Measurements from ENCODE around the gene GOLGA6L1.
"Not testable (repeated sequence)": the region's sequence is repeated elsewhere in the genome, so short reads cannot be mapped to it uniquely, and the experiment has no call there.

Gene GOLGA6L1, protein sequence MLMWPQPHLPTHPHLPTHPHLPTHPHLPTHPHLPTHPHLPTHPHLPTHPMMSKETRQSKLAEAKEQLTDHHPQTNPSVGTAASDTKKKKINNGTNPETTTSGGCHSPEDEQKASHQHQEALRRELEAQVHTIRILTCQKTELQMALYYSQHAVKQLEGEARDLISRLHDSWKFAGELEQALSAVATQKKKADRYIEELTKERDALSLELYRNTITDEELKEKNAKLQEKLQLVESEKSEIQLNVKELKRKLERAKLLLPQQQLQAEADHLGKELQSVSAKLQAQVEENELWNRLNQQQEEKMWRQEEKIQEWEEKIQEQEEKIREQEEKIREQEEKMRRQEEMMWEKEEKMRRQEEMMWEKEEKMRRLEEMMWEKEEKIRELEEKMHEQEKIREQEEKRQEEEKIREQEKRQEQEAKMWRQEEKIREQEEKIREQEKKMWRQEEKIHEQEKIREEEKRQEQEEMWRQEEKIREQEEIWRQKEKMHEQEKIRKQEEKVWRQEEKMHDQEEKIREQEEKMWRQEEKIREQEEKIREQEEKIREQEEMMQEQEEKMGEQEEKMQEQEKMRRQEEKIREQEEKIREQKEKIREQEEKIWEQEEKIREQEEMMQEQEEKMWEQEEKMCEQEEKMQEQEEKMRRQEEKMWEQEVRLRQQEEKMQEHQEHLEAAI

DNA sequence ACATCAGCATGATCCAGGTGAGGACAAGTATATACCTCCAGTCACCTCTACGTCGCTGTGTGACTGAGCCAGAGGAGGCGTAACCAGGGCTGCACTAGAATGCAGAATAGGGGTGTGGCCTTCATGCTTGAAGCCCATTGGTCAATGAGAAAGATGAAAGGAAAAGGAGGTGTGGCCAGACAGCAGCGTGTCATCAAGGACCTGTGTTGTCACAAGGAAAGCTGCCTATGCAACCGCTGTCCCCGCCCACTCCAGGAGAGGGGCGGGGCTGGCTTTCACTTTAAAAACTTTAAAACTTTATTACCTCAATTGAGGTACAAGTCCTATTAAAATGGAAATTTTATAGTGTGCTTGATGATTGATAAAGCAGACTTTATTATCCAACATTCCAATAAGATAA lies at the start of gene GOLGA6L1:
GOLGA6L1 (minus strand) TSS at position 101 of the 400 bp plus-strand sequence; CDS start at position 10, 91 bp downstream.
- DNase-seq = not testable (repeated sequence)

DNA sequence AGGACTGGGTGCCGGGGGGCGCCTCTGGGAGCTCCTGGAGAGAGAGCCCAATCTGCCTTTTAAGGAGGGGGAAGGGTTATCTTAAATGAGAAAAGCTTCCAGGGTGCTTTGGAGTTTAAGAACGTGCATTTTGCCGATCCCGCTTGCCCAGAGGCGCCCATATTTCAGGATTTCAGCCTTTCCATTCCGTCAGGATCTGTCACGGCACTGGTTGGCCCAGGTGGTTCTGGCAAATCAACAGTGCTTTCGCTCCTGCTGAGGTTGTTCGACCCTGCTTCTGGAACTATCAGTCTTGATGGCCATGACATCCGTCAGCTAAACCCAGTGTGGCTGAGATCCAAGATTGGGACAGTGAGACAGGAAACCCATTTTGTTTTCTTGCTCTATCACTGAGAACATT lies 44.6 kb upstream of the GOLGA6L1 start:
- not testable (repeated sequence) for DNase-seq

DNA sequence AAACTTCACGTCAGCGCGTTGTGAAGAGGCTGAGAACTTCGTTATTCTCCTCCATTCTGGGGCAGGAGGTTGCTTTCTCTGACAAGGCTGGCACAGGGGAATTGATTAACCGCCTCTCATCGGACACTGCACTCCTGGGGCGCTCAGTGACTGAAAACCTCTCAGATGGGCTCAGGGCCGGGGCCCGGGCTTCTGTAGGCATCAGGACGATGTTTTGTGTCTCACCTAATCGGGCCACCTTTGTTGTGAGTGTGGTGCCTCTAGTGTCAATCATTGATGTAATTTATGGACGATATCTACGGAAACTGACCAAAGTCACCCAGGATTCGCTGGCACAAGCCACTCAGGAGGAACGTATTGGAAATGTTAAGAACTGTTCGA lies 43.9 kb upstream of the GOLGA6L1 start:
- DNase-seq = not testable (repeated sequence)

DNA sequence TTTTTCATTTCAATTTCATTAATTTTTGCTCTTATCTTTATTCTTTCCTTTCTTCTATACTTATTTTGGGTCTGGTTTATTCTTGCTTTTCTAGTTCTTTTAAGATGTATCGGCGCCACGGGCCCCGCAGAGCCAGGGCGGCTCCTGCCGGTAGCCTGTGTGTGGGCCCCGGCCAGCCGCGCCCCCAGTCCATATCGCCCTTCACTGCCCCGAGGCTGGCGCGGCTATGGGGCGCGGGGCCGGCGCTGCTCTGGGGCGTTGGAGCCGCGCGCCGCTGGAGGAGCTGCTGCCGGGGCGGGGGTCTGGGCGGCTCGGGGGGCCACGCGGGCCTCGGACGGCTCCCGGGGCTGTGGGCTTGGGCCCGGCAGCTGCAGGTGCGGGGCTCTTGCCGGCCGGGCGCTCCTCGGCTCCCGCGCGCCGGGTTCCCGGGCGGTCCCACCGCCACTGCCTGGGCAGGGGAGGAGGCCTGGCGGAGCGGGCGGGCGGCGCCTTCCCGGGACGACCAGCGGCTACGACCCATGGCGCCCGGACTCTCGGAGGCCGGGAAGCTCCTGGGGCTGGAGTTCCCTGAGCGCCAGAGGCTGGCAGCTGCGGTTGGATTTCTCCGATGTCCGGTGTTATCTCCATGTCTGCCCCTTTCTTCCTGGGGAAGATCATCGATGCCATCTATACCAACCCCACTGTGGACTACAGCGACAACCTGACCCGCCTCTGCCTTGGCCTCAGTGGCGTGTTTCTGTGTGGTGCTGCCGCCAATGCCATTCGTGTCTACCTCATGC lies 43.3 kb upstream of the GOLGA6L1 start:
- DNase-seq = not testable (repeated sequence)

DNA sequence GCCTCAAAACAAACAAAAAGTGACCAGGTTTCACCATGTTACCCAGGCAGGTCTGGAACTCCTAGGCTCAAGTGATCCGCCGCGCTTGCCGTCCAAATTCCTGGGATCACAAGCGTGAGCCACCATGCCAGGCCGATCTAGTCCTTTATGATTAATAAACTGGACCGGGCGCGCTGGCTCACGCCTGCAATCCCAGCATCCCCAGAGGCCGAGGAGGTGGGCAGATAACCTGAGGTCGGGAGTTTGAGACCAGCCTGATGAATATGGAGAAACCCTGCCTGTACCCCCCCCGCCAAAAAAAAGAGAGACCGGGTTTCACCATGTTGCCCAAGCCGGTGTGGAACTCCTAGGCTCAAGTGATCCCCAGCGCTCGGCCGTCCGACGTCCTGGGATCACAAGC lies 40.1 kb upstream of the GOLGA6L1 start:
- not testable (repeated sequence) for DNase-seq

DNA sequence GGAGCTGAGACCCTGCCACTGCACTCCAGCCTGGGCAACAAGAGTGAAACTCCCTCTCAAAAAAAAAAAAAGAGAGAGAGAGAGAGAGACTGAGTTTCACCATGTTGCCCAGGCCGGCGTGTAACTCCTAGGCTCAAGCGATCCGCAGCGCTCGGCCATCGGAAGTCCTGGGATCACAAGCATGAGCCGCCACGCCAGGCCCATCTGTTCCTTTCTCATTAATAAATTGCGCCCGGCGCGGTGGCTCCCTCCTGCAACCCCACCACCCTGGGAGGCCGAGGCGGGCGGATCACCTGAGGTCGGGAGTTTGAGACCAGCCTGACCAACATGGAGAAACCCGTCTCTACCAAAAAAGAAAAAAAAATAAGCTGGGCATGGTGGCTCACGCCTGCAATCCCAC lies 39.0 kb upstream of the GOLGA6L1 start:
- DNase-seq = not testable (repeated sequence)

DNA sequence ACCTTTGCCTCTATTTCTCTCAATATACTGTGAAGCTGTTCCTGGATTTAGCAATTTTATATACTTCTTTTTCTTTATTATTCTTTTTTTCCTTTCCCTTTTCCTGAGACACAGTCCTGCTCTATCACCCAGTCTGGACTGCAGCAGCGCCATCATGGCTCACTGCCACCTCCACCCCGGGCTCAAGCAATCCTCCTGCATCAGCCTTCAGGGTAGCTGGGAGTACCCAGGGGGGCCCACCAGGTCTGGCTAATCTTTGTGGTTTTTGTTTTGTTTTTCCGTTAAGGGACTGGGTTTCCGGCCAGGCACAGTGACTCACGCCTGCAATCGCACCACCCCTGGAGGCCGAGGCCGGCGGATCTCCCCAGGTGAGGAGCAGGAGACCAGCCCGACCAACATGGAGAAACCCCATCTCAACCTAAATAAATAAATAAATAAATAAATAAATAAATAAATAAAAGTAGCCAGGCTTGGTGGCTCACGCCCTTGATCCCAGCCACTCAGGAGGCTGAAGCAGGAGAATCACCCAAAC lies 38.1 kb upstream of the GOLGA6L1 start:
- DNase-seq = not testable (repeated sequence)

DNA sequence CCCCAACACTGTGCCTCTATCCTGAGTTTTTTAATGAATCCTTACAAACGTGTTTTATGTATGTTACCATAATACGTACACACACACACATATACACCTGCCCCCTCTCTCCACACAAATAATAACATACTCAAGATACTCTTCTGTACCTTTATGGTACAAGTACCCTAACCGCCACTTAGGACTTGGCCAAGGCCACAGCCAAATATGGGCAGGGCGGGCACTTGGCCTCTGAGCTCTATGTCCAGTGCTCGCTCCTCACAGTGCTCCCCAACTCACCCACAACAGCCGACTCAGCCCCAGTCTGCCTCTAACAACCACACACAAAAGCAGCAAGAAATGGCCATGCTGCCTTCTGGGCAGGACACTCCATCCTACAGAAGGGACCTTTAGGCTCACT lies 3.8 kb downstream of the GOLGA6L1 start:
- DNase-seq = not testable (repeated sequence)

DNA sequence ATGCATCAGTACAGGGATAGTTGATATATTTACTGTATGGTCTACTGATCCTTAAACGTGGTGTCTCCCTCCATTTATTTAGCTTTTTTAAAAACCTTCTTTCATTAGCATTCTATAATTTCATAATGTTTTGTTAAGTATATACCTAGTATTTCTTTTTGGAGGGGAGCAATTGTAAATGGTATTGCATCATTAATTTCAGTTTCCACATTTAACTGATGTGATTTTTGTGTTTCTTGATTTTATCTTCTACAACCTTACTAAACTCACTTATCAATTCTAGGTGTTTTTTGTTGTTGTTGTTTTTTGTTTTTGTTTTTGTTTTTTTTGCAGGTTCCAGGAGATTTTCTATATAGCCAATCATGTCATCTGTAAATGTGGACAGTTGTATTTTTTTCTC lies 18.4 kb downstream of the GOLGA6L1 start:
- DNase-seq = no peak

DNA sequence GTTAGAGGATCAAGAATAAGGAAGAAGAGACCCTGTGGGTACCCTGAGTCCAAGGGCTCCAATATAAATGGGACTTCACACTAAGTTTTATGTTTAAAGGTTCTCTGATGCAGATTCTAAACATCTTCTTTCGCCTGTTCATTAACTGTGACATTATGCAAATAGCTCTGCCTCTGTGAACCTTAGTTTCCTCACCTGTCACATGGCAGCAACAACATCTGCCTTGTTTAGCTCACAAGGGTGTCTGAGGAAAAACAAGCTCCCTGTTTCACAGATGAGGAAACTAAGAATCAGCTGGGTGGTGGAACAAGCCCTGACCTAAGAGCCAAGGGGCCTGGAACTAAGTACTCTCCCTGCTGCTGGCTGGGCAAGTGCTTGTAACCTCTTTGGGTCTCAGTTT lies 40.8 kb downstream of the GOLGA6L1 start:
- DNase-seq = no peak

DNA sequence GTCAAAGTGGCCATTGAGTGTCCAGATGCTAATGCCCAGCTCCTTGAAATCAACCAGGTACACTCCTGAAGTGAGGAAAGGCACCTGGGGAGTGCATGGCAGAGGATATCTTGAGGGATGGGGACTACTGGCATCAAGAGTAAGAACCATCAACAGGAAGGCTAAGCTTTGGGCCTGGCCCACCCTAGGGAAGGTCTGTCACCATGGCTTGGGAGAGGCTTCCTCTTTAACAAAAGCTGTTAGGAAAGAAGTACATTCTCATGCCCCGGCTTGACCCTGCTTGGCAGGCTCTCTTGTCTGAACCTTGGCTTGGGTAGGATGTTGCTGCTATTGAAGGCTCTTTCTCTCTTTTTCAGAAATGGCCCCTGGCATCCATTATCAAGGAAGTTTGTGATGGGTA lies 53.5 kb downstream of the GOLGA6L1 start:
- no peak for DNase-seq

DNA sequence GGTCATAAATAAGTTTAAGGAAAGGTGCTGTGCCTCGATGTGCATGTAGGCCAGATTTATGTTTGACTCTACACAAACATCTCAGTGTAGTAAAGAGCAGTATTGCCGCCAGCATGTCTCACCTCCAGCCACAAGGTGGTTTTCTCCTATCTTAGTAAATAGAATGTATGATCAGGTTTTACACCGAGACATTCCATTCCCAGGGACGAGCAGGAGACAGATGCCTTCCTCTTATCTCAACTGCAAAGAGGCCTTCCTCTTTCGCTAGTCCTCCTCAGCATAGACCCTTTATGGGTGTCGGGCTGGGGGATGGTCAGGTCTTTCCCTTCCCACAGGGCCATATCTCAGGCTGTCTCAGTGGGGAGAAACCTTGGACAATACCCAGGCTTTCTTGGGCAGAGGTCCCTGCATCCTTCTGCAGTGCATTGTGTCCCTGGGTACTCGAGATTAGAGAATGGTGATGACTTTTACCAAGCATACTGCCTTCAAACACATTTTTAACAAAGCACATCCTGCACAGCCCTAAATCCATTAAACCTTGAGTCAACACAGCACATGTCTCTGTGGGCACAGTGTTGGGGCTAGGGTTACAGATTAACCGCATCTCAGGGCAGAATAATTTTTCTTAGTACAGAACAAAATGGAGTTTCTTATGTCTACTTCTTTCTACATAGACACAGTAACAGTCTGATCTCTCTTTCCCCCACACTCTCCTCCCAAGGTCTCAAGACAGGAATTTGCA lies 54.5 kb downstream of the GOLGA6L1 start:
- not testable (repeated sequence) for DNase-seq

DNA sequence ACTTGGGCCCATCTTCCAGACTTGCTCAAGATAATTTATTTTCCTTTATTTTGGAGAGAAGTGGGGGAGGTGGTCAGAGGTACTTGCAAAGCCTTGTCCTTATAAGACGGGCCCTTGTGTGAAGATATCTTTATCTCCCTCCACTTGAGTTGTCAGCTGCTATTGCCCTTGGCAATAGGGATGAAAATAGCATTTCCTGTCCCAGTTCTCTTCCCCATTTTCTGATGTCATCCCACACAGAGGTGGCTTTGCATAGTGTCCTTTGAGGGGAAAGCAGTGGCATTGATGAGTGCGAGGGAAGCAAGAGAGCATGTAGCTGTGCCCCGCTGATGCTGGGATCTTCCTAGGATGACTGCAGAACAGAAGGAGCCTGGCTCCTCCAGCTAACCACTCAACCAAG lies 55.4 kb downstream of the GOLGA6L1 start:
- DNase-seq = no peak

DNA sequence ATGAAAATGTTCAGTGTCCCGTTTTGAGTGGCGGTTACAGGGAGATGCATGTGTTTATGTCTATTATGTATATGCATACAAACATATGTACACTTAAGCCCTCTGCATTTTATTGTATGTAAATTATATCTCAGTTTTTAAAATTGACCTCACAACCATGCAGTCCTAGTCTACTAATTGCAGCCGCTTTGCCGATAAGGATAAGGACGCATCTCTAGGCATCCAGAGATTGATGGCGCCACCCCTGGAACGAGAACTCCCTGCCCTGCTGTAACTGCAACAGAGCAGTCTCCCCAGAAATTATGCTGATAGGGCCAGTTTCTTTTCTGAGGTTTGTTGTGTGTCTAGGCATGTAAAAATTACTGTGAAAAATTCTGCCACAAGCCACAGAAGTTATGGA lies 56.9 kb downstream of the GOLGA6L1 start:
- DNase-seq = no peak

All from activated CD4-positive, alpha-beta T cell treated with anti-CD3 and anti-CD28 coated beads, Interleukin-2, amount 50 U/mL, for 48 hours (primary cell).